GM21723 (cell line): ENCODE results near the gene ISG20L2.
A peak's percentile ranks its signal among the peaks of the same experiment; 100 is the strongest.

ENCODE experiments used
- ATAC-seq: cut with Tn5 transposase; IDR thresholded peaks from one replicate; pipeline ENCODE4 v1.9.1; 2021; ENCODE audit warnings: mild to moderate bottlenecking, moderate library complexity; ENCODE audit not compliant: unreplicated experiment

Gene ISG20L2

DNA sequence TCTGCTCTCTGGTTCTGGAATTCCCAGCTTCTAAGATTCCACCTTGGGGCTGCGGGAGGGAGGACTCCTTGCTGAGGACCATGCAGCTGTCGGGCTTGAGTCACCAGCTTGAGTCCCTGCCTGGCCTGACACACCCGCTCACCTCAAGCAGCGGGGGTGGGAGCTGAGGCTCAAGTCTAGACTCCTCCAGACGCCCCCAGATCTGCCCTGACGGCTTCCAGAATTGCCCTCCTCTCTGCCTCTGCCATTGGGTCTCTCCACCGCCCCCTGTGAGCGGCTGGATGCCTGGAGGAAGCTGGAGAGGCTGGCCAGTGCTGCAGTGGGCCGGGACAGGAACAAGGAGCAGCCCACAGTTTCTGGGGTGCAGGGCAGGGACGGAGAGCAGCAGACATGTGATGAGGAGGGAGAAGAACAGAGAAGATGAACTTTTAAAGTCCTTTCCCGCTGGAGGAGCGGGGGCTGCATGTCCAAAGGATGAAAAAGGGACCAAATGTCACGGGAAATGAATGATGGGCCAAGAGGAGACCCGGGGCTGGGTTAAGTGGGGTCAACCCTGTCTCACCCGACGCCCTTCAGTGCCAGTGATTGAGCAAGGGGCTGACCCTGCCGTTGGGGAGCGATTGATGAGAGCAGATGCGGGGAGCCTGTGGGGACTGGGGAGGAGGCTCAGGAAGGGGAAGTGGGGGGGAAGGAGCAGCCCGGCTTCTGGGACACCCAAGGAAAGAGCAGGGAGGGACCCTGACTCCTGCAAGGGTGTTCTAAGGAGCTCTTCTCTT is 36.7 kb downstream of the ISG20L2 start:
- no peak for ATAC-seq

GRCh38 chr1:156691191-156691590 is 37.4 kb downstream of the ISG20L2 start:
- no peak for ATAC-seq

DNA sequence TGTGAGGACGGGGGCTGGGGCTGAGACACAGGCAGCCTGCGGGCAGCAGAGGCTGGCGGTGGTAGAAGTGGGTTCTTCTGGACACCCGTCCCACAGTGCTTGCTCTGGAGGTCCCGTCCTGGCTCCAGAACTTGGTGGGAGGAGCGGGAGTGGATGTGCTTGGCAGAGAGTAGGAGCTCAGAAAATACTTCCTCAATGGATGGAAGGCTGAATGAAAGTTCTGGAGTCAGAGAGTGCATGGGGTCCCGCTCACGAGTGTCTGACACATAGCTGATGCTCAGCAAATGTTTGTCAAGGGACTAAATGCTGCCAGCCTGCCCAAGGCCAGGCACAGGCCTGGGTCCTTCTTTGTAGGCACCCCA is 37.9 kb downstream of the ISG20L2 start:
- no peak for ATAC-seq

GRCh38 chr1:156689953-156690674 is 38.5 kb downstream of the ISG20L2 start:
- no peak for ATAC-seq

DNA sequence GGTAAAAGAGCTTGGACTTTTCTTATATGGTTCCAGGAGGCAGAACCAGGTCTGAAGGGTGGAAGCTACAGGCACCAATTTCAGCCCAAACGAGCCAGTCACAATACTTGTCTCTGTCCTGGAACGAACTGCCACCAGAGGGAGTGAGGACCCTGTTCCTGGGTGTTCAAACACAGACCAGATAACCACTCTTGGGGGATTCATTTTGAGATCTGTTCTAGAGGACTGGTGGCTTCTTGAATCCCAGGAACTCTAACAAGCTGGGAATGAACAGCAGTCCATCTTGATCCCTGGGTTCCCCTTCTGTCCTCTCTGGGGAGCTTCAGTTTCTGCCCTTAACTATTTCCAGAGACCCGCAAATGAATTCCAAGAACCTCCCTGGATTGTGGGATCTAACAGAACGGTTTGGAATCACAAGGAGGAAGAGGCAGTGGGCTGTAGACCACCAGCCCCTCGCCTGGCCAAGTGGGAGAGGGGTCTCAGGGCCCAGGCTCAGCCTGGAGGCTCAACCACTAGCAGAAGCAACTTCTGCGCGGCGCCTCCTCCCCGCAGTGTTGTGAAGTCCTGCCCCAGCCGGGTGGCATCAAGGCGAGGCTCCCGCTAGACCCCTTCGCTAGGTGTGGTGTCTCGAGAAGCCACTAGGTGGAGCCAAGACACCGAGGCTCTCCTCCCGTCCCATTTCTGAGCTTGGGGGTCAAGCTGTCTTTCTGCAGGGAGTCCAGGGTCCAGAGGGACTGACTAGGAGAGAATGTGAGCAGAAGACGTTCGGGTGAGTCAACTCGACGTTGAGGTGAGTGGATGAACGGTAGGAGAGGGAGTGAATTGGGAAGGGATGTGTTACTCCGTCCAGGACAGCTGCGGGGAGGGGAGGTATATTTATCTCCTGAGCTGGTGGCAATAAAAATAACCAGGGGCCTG is 39.3 kb downstream of the ISG20L2 start:
- ATAC-seq, result peak; percentile 62

DNA sequence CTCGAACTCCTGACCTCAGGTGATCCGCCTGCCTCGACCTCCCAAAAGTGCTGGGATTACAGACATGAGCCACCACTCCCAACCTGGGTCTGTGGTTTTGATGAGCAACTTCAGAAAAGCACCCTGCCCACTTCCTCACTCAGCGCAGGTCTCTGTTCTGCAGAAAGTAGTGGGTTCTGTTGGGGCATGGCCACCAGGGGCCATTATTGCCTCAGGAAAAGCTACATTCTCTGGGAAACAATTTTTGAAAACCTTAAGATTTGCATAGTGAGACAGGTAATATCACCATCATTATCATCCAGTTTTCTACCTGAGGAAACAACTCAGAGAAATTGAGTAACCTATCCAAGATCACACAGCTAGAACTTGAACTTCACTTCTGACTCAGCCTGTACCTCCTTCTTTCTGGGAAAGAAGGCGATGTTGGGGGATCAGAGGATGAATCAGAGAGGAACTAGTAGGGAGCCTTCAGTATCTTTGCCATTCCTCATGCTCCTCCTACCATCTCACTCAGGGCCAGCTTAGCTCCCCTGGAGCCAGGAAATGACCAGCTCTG is 44.3 kb downstream of the ISG20L2 start:
- no peak for ATAC-seq

- no peak for ATAC-seq
These were observed 46.2 kb downstream of the ISG20L2 start for GRCh38 chr1:156682166-156682890.

GRCh38 chr1:156681196-156681960 is 47.2 kb downstream of the ISG20L2 start:
- ATAC-seq, result no peak

DNA sequence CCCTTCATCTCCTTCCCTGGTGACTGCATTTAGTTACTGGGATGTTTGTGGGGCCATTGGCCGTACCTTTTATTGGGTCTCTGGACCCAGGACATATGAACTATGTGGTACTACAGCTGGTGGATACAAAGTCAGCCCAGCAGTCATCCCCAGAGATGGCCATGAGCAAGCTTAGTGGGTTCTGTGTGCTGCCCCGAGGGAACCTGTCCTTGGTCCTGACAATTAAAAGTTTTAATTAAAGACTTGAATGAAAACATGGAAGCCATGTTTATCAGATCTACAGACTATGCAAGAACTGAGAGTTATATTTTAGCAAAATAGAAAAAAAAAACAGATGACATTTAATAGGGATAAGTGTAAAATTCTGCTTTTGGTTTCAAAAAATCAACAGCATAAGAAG is 48.5 kb downstream of the ISG20L2 start:
- no peak for ATAC-seq

- no peak for ATAC-seq
These were observed 50.7 kb downstream of the ISG20L2 start for GRCh38 chr1:156677616-156678596.

- no peak for ATAC-seq
These were observed 51.5 kb downstream of the ISG20L2 start, which contains the start of gene NES for GRCh38 chr1:156676820-156677615. Gene NES (minus strand): TSS chr1:156677407. CDS start chr1:156677264, 143 bp downstream.

DNA sequence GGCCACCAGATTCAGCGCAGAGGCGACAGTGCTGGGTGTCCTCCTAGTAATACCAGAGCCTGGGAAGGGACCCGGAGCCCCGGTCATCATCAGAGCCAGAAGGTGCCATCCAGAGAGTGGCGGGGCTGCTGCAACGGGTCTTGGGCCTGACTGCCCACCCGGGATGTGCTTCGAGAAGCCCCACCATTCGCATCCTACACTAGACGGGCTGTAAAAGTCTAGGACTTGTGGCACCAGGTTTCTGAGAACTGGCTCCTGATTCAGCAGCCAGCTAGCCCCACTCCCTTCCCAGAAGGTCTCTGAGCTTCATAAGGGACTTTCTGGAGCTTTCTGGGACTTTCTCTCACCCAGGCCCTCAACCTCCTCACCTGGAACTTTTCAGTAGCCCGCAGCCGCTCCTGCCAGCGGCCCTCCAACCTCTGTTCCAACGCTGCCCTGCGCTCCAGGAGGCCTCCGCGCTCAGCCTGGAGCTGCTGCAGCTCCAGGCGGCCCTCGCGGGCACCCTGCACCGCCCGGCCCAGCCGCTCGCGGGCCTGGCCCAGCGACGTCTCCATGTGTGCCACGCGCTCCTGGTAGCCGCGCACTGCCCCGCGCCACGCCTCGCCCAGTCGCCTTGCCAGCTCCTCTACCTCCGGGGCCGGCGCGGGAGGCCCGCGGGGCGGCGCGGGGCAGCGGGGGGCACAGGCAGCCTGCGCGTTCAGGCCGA is 52.3 kb downstream of the ISG20L2 start:
- ATAC-seq, result no peak

DNA sequence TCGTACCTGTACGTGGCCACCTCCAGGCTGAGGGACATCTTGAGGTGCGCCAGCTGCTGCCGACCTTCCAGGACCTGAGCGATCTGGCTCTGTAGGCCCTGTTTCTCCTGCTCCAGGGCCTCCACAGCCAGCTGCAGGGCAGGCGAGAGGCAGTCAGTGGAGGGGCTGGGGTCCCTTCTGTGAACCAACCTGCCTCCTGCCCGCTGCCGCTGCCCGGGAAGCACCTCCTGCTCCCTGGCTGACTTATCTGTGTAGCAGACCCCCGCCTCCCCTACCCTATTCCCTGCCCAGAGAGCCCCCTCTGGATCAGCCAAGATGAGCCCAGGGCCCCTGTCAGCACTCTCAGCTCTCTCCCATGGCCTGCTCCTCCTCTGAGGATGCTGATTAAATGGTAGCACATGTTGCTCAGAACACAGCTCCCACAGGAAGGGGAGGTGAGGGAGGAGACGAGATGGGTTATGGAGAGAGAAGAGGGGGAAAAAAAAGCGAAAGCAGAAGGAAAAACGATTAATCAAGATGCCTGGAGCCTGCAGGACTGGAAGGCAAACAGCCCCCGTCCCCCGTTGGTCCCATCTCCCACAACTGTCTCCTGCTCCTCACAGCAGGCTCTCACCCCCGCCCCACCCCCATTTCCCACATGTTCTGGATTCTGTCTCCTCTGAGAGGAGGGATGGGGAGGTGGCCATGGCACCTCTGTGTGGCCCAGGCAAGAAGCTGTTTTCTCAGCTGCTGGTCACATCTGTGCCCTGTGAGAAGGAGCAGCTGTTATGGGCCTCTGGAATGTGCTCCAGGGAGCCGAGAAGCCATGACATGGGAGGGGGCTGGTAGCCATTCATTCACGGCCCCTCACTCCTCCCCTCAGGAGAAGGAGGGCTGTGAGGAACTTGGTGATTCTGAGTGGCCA is 53.1 kb downstream of the ISG20L2 start:
- no peak for ATAC-seq

GRCh38 chr1:156673387-156674121 is 55.0 kb downstream of the ISG20L2 start:
- no peak for ATAC-seq
